HG03103 (cell line): ENCODE results near the gene EGLN2.
"Not testable (repeated sequence)": the region's sequence is repeated elsewhere in the genome, so short reads cannot be mapped to it uniquely, and the experiment has no call there.

Experiments
- ATAC-seq: cut with Tn5 transposase; IDR thresholded peaks from one replicate; pipeline ENCODE4 v1.9.1; 2021; ENCODE audit warnings: low read depth; ENCODE audit not compliant: unreplicated experiment

EGLN2 gene

GRCh38 chr19:40838477-40838876, 39.5 kb downstream of the EGLN2 start:
- ATAC-seq: not testable (repeated sequence)

- ATAC-seq: not testable (repeated sequence)
Observed at GRCh38 chr19:40842012-40842411, 43.0 kb downstream of the EGLN2 start.

DNA sequence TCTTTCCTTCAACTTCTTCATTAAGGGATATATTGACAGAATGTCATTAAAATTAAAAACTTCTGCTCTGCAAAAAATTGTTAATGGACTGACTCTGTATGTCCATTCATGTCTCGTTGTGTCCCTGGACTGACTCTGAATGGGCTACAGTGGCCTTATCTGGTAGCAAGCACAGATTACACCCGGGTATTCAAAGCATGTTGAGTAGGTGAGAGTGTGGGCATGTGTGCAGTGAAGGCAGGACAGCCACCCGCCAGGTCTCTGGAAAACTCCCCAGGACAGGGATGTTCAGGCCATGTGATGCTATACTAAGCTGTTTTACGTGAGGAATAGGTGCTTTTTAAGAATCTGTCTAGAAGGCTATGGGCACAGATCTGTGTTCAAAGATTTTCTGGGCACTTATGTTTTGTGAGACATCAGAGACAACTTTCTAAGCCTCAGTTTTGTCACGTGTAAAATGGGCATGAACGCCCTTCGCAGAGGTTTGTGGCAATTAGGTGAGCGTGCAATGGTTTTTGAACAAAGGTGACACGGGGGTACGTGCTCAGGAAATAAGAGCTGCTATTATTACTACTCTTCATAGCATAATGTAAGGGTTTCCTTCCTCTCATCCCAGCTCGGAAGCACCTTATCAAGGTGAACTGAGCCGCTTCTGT, 44.1 kb downstream of the EGLN2 start:
- ATAC-seq: not testable (repeated sequence)

GRCh38 chr19:40843653-40844052, 44.7 kb downstream of the EGLN2 start:
- ATAC-seq: not testable (repeated sequence)

GRCh38 chr19:40846722-40847121, 47.7 kb downstream of the EGLN2 start:
- not testable (repeated sequence) for ATAC-seq

DNA sequence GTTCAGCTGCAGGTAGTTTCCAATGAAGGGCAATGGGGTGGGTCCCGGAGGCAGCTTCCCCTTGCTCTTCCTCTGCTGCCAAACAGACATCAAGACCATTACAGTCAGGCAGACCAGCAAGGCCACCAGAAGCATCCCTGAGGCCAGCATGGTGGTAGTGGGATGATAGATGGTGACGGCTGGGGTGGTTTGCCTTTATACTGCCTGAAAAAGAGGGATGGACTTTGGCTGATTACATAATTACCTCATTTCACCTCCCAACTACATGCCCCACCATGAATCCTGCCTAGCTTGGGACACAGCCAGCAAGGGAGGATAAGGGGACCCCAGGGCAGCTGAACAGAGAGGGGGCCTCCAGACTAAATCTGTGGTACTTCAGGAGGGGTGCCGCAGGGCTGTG, 51.3 kb downstream of the EGLN2 start, which contains the start of gene CYP2A6:
Gene CYP2A6, minus strand, starts transcription at position 171 of the 400 bp plus-strand sequence. Its CDS starts 21 bp downstream, at position 150.
- not testable (repeated sequence) for ATAC-seq

GRCh38 chr19:40852467-40853152, 53.6 kb downstream of the EGLN2 start:
- ATAC-seq: not testable (repeated sequence)
